DMS 273 (cell line): ENCODE results near the gene CDC42BPB.

Experiments
- DNase-seq: peaks from one replicate; lab custom pipeline; 2025; ENCODE audit not compliant: unreplicated experiment; lab: John Stamatoyannopoulos, UW

CDC42BPB gene

GRCh38 chr14:103019236-103019635, 38.1 kb downstream of the CDC42BPB start:
- DNase-seq, result no peak

- no peak for DNase-seq
Measured at GRCh38 chr14:103016594-103016993, 40.8 kb downstream of the CDC42BPB start.

- peak; percentile 26 for DNase-seq
Measured at GRCh38 chr14:103016071-103016470, 41.3 kb downstream of the CDC42BPB start.

- no peak for DNase-seq
Measured at GRCh38 chr14:103015426-103015825, 41.9 kb downstream of the CDC42BPB start.

DNA sequence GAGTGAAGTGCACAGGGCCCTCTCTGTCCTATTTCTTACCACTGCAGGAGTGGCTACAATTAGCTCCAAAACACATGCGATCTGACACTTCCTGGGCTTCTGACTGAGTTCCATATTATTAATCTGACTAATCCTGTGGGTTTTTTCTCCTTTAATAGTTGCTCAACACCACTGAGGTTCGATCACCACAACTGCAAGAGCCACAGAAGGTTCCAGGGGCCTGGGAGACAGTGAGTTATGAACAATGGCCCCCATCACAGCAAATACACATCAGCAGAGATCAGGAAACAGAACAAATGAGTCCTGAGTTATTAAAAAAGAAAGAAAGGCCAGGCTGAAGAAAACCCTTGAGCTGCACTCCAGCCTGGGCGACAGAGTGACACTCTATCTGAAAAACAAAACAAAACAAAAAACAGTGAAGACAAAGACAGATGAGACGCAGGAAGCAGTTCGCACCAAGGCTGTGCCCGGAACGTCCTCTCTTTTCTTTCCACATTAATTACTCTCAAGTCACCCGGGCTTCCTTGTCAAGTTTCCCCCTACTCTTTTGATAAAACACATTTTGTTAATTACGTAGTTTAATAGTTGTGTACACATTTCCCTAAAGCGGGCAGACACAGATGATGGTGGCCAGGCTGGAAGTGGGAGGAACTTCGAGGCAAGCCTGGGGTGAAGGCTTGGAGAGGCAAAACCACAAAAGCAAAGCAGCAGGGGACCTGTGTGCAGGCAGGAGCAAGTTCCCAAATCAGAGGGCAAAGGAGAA, 42.7 kb downstream of the CDC42BPB start:
- DNase-seq, result no peak

GRCh38 chr14:103013028-103013427, 44.3 kb downstream of the CDC42BPB start:
- no peak for DNase-seq

GRCh38 chr14:103009559-103009958, 47.8 kb downstream of the CDC42BPB start:
- DNase-seq, result no peak

- peak; percentile 35 for DNase-seq
Measured at GRCh38 chr14:103008768-103009357, 48.5 kb downstream of the CDC42BPB start.

DNA sequence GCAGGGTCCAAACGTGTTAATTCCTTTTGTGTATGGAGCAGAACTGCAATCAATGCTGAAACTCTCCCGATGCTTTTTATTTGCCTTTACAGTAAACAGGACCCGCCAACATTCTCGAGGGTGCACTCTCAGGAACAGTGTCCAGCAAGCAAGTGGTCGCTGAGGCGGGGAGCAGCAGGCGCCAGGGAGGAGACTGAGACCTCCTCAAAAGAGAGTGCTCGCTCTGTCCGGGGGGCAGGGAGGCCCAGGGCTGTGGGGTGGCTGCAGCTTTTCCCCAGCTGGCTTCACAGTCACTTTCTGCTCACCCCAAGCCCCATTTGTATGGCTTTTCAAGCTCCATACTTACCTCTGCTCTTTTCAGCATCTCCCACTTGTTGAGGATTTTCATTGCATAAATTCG, 49.2 kb downstream of the CDC42BPB start:
- no peak for DNase-seq

DNA sequence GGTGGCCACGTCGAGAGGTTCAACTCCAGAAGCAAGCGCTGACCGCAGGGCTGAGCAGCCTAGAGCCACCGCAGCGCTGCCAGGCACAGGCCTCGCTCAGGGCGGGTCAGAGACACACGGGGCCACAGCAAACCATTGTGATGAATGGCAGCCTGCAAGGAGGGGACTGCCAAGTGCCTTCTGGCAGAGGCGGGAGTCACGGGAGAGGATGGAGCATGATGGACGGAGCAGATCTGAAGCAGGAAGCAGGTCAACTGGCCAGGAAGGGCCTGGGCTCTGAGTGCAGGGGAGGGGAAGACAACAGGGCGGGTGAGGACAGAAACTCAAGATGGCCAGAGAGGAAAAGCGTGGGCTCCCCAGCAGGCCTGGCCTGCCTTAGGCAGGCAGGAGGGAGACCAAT, 49.8 kb downstream of the CDC42BPB start:
- DNase-seq, result no peak

DNA sequence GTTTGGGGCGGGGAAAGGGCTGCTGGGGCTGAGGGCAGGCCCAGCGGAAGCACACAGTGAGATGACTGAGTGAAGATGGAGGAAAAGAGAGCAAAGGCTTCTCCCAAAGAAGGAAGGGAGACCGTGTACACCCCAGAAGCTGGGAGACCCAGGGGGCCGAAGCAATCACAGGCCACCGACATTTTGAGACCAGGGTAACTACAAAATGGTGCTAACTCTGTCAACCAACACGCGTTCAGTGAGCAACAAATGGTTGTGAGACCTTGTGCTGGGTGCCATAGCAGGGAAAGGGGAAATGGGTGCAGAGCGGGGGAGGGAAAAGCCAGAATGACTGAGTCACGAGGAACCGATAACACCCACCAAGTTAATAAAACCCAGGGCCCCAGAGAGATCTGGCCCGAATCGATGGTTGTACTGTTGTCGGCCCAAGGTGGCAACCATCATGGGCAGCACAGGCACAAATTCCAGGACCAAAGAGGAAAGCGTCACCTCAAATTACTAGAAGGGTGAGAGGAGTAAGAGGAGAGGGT, 50.3 kb downstream of the CDC42BPB start:
- DNase-seq, result no peak

- no peak for DNase-seq
Measured at GRCh38 chr14:103006106-103006505, 51.2 kb downstream of the CDC42BPB start.

DNA sequence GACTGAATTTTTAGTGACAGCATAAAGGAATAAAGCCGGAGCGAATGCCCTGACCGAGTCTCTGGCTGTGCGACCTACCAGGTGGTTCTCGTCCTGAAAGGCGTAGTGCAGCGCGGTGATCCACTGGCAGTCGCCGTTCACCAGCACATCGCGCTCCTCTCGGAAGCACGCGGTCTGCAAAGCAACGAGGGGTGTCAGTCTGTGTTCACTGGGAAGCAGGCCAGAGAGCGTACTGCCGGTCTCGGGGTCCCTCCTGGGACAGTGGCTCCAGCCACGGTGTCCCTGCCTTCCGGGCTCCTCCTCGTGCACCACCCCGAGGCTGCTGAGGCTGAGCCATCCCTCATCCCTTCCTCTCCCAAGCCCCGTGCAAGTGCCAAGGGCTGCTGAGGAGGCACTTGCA, 53.5 kb downstream of the CDC42BPB start:
- no peak for DNase-seq

GRCh38 chr14:103003351-103003615, 54.1 kb downstream of the CDC42BPB start:
- DNase-seq, result no peak

DNA sequence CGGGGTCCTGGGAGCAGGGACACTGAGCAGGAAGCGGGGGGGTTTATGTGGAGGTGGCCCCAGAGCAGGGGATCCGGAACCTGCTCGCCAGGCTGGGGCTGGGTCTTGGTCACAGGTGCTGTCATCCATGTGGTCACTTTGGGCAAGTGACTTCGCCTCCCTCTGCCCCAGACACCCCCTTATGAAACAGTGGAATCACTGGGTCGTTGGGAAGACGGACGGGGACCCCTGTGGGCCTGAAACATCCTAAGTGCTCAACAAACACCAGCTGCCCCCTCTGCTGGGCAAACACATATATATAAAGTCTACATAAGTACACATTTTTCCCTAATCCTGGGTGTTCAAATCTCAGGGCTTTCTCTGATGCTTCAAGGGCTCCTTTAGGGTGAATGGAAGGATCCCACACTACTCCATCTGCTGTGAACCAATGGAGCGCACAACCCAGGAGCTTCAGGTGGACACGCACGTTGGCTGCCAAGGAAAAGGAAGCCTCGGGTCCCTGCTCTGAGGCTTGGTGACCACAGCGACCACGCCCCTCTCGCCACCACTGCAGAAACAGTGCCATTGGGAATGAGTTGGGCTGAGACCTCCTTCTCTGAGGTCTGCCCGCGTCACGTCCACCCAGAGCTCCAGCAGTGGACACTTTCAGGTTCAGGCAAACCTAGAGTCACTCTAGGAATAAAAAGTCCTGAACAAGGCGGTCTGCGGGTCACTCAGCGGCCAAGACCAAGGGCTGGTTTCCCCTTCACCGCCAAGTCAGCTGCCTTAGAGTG, 54.6 kb downstream of the CDC42BPB start:
- DNase-seq, result no peak

- DNase-seq, result no peak
Measured at GRCh38 chr14:103001651-103002396, 55.5 kb downstream of the CDC42BPB start.

DNA sequence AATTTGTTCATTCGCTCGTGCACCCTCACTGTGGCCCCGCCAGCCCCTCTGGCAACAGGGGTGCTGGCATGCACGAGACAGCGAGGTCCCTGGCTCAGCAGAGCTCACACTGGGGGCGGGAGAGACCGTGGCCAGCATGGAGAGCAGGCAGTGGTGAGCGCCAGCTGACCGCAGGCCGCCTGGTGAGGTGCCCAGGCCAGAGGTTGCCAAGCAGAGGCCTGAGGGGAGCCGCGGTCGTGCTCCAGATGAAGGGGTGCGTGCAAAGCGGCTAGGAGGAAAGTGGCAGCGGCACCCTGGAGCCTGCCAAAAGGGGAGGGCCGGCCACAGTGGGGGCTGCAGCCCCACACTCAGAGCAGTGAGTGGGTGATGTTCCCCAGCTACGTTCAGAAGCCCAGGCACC, 56.1 kb downstream of the CDC42BPB start:
- DNase-seq, result no peak

DNA sequence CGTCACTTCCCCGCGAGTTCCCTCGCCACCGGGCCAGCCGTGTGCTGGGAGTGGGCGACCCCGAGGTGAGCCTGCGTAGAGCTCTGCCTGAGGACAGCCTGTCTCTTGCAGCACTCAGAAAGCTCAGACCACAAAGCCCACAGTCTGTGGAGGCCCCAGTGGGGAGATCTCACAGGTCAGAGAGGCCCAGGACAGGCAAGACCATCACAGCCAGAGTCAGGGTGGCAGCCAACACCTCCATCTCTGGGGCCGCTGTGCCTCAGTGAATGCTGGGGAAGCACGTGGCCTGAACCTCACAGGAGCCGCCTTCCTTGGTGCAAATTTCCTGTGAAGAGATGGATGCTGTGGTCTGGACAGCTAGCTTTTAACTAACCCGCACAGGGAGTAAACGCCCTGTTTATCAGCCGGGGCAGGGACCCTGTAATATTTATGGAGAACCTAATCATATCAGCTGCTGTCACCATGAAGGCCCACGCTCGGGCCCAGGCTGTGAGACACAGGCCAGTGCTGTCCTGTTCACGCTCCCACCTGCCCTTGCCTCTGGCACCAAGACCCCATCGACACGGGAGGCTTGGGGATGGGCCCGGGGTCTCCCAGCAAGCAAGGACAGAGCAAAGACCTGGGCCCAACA, 56.9 kb downstream of the CDC42BPB start:
- DNase-seq, result no peak

GRCh38 chr14:102999227-102999895, 58.0 kb downstream of the CDC42BPB start:
- no peak for DNase-seq

GRCh38 chr14:102998393-102998792, 59.0 kb downstream of the CDC42BPB start:
- DNase-seq, result no peak
